HG03558 (cell line): ENCODE results near the gene TPO.
"Not testable (repeated sequence)": the region's sequence is repeated elsewhere in the genome, so short reads cannot be mapped to it uniquely, and the experiment has no call there.

Experiments
- ATAC-seq: cut with Tn5 transposase; IDR thresholded peaks from one replicate; pipeline ENCODE4 v1.9.1; 2021; ENCODE audit warnings: moderate number of reproducible peaks; ENCODE audit not compliant: unreplicated experiment; ENCODE audit errors: extremely low read depth

Gene TPO

GRCh38 chr2:1548910-1549673 lies 135.8 kb downstream of the TPO start:
- ATAC-seq: no peak

- no peak for ATAC-seq
Observed at GRCh38 chr2:1550076-1550475, 136.8 kb downstream of the TPO start.

- ATAC-seq: no peak
Observed at GRCh38 chr2:1550658-1551316, 137.5 kb downstream of the TPO start.

- no peak for ATAC-seq
Observed at GRCh38 chr2:1551905-1552304, 138.6 kb downstream of the TPO start.

- ATAC-seq: no peak
Observed at GRCh38 chr2:1552611-1553010, 139.3 kb downstream of the TPO start.

GRCh38 chr2:1553671-1554295 lies 140.5 kb downstream of the TPO start:
- ATAC-seq: no peak

GRCh38 chr2:1556286-1556685 lies 143.0 kb downstream of the TPO start:
- ATAC-seq: no peak

- ATAC-seq: no peak
Observed at GRCh38 chr2:1556776-1557466, 143.7 kb downstream of the TPO start.

GRCh38 chr2:1557467-1557820 lies 144.2 kb downstream of the TPO start:
- no peak for ATAC-seq

- ATAC-seq: no peak
Observed at GRCh38 chr2:1559589-1560175, 146.4 kb downstream of the TPO start.

GRCh38 chr2:1561259-1561658 lies 148.0 kb downstream of the TPO start:
- ATAC-seq: no peak

GRCh38 chr2:1561811-1562421 lies 148.7 kb downstream of the TPO start:
- no peak for ATAC-seq

GRCh38 chr2:1563084-1563857 lies 150.0 kb downstream of the TPO start:
- ATAC-seq: no peak

GRCh38 chr2:1563943-1564891 lies 151.0 kb downstream of the TPO start:
- ATAC-seq: no peak

GRCh38 chr2:1567556-1568344 lies 154.5 kb downstream of the TPO start:
- ATAC-seq: no peak

- ATAC-seq: not testable (repeated sequence)
Observed at GRCh38 chr2:1568345-1568668, 155.0 kb downstream of the TPO start.

- ATAC-seq: no peak
Observed at GRCh38 chr2:1569879-1570450, 156.7 kb downstream of the TPO start.
